ENCODE measurements around the gene ATP6V0D1.

Gene ATP6V0D1

DNA sequence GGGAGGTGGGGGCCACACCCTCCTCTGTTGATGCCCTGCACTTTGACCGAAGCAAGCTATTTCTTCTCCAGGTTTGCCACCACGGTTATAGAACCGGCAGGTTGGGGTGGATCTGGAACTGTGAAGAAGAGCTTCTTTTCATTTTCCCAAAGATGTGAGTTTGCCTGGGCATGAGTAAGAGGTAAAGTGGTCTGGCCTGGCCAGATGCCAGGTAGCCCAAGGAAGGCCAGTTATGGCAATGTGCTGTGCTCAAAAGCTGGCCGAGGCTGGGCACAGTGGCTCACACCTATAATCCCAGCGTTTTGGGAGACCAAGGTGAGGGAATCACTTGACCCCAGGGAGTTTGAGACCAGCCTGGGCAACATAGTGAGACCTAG, 18.7 kb downstream of the ATP6V0D1 start:
- Mint-ChIP-seq H3K9me3 (no peaks in the 10 kb centered on the region), H3K4me3 (no peak overlapping the region), H3K36me3 (peaks cover 23 to 30% of the 10 kb centered on the region in 2 donors), H3K27ac (peak overlapping the region; percentile 20), H3K27me3 (no peaks in the 10 kb centered on the region), H3K4me1 (peaks cover 40 to 58% of the 10 kb centered on the region in 2 donors)
- DNase-seq (no peak), ATAC-seq (replicated peaks) (no peak)

DNA sequence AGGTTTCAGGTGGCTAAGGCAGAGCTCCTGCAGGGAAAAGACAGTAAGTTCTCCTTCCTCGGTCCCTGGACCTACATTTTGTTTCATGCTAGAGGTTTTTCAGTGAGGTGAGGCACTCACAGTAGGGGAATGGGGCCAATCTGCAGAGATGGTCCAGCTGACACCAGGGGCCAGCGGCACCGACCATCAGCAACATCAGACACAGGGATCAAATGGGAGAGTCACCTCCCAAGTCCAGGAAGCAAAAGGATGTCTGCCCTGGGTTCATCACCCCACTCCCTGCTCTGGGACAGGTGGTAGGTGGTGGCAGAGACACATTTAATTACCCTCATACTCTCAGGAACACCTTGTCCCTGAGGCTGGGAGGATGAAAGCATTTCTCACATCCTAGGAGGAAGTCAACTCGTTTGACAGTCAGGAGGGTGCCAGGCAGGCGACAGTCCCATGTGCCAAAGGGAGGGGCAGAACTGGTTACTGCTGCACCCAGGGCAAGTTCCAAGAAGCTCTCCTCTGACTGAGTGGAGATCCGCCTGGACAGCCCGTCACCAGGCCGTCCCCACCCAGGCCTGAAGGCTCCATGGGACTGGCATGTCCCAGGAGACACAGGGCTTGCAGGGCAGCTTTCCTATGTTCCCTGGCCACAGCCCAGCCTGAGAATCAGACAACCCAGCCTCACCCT, 19.2 kb downstream of the ATP6V0D1 start:
- H3K36me3 Mint-ChIP-seq = peaks cover 28 to 34% of the 10 kb centered on the region in 2 donors
- no peaks in the 10 kb centered on the region for H3K9me3 Mint-ChIP-seq
- H3K27me3 Mint-ChIP-seq = no peaks in the 10 kb centered on the region
- no peak overlapping the region for H3K27ac Mint-ChIP-seq
- no peak for ATAC-seq (replicated peaks)
- H3K4me3 Mint-ChIP-seq = no peak overlapping the region
- peaks cover 41 to 58% of the 10 kb centered on the region in 2 donors for H3K4me1 Mint-ChIP-seq
- no peak for DNase-seq

DNA sequence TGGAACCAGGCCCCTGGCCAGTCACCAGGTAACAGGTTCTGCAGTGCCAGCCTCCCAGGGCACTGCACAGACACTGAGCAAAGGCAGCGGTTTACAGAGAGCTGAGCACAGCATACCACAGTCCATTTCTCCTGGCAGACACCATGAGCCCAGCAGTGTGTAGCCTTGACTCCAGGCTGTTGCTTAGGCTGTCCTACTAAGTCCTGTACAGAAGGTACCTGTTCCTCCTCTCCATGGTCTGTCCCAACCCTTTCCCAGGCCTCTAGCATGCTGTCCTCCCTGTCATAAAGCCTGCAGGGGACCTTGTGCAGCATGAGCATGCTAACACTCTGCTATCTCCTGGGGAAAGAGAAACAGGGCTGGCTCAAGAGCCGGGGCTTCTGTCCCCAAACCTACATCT, 20.0 kb downstream of the ATP6V0D1 start:
- Mint-ChIP-seq H3K27me3 (no peaks in the 10 kb centered on the region), H3K4me3 (no peak overlapping the region), H3K4me1 (peaks cover 42 to 58% of the 10 kb centered on the region in 2 donors), H3K9me3 (no peaks in the 10 kb centered on the region), H3K27ac (no peak overlapping the region), H3K36me3 (peaks cover 27 to 37% of the 10 kb centered on the region in 2 donors)
- ATAC-seq (replicated peaks) = no peak
- no peak for DNase-seq

DNA sequence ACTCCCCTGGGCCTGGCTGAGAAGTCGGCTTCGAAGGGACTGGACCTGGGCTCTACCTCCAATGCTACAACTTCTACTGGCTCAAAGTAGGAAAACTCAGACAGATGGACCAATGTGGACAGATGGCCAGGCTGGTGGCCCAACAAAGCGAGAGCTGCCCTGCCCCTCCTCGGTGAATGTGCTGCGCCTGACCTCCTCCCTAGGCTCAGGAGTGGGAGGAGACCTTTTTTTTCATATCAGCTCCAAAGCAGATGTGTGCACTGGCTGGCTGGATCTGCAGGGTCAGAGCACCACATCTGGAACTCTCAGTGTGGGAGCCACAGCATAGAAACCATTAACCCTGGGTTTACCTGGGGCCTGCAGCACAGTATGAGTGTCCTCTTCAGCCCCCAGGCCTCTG, 20.8 kb downstream of the ATP6V0D1 start:
- peaks cover 26 to 37% of the 10 kb centered on the region in 2 donors for H3K36me3 Mint-ChIP-seq
- no peaks in the 10 kb centered on the region for H3K27me3 Mint-ChIP-seq
- no peaks in the 10 kb centered on the region for H3K9me3 Mint-ChIP-seq
- ATAC-seq (replicated peaks) (no peak), DNase-seq (no peak)
- H3K27ac Mint-ChIP-seq = no peak overlapping the region
- H3K4me1 Mint-ChIP-seq = peaks cover 37 to 57% of the 10 kb centered on the region in 2 donors
- H3K4me3 Mint-ChIP-seq = no peak overlapping the region

DNA sequence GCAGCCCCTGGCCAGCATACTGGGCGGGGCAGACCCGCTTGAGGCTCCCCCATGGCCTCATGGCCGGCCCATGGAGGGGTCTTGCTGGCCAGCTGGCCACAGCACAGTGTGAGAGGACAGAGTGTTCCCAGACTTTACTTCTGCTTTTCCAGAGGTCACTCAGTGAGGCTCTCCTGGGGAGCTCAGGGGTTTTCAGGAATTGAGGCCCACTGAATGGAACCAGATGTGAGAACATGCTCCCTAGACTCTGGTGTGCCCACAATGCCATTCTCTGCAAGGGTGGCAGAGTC, 21.2 kb downstream of the ATP6V0D1 start:
- Mint-ChIP-seq H3K27me3 (no peaks in the 10 kb centered on the region), H3K4me3 (no peak overlapping the region), H3K4me1 (peaks cover 37 to 56% of the 10 kb centered on the region in 2 donors), H3K9me3 (no peaks in the 10 kb centered on the region), H3K27ac (no peak overlapping the region), H3K36me3 (peaks cover 30 to 38% of the 10 kb centered on the region in 2 donors)
- no peak for DNase-seq
- no peak for ATAC-seq (replicated peaks)

DNA sequence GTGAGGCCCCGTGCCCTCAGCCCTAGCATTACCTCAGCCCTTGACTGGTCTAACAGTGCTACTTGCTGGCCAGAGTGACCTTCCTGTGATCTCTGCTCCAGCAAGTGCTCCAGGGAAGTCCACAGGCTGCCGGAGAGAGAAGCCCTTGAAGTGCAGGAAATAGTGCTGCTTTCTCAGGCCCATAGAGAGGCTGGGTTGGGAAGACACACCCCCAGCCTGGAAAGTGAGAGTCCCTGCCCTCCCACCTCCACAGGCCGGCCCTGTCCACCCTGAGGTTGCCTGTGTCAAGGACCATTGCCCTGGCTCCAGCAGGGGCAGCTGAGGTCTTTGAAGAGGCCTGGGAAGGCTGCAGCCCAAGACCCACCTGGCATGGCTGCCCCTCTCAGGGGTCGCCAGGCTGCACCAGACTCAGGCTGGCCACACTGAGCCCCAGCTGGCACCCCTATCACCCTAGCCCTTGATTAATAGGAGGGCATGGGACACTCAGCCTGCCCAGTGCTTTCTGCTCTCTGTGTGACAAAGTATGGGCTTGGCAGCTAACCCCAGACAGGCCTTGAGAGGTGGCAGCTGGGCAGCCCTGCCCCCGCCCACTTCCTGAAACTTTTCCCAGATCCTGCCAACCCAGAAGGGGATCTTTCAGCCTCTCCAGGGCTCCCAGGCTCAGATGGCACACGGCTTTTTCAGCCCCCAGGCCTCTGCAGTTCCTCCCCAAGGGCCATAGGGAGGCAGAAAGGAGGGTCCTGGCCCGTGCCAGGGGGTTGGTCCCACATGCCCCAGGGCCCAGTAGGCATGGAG, 21.7 kb downstream of the ATP6V0D1 start:
- no peaks in the 10 kb centered on the region for H3K27me3 Mint-ChIP-seq
- H3K27ac Mint-ChIP-seq = peak overlapping the region; percentile 34
- ATAC-seq (replicated peaks) = no peak
- H3K4me1 Mint-ChIP-seq = peaks cover 34 to 53% of the 10 kb centered on the region in 2 donors
- H3K9me3 Mint-ChIP-seq = no peaks in the 10 kb centered on the region
- no peak for DNase-seq
- H3K4me3 Mint-ChIP-seq = no peak overlapping the region
- peaks cover 32 to 41% of the 10 kb centered on the region in 2 donors for H3K36me3 Mint-ChIP-seq

DNA sequence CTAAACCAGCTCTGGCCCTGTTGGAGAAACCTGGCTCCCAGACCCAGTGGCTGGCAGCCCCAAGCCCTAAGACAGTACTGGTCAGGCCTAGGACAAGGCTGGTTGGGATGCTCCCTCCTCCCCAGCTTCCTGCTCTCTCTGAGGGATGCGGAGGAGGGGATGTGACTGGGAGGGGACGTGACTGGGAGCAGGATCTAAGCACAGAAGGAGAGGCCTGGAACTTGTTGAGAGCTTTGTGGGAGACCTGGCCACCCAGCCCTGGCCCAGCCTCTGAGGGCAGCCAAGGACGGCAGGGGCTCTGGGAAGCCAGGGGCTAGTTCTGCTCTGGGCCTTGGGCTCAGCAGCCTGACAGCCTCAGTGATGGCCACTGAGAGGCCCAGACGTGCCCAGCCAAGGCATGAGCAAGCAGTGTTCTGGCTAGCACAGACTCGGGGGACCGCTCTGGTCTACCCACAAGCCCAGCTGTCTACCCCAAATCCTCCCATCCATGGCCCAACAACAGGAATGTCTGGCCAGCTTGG, 22.8 kb downstream of the ATP6V0D1 start:
- H3K4me1 Mint-ChIP-seq = peaks cover 37 to 56% of the 10 kb centered on the region in 2 donors

DNA sequence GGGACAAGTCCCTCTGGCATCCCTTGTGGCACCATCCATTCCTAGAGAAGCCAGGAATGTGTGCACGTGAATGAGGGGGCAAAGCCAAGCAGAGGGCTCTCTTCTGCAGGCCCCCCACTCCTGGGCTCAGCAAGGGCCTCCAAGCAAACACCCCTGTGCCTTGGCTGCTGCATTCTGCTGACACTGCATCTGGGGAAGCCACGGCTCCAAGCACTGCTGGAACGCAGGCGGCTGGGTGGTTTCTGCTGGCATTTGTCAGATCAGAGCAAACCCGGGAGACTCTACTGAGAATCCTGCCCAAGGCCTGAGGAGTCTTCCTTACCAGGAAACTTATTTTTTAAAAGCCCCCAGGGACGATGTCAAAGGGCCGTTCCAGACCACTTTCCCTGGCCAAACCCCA, 23.3 kb downstream of the ATP6V0D1 start:
- peak overlapping the region; percentile 82 for H3K27ac Mint-ChIP-seq
- no peak for ATAC-seq (replicated peaks)
- peaks cover 41 to 42% of the 10 kb centered on the region in 2 donors for H3K36me3 Mint-ChIP-seq
- peaks cover 38 to 56% of the 10 kb centered on the region in 2 donors for H3K4me1 Mint-ChIP-seq
- no peaks in the 10 kb centered on the region for H3K27me3 Mint-ChIP-seq
- no peak overlapping the region for H3K4me3 Mint-ChIP-seq
- no peak for DNase-seq
- H3K9me3 Mint-ChIP-seq = no peaks in the 10 kb centered on the region

More for the DNA sequence above, 22.8 kb downstream of the ATP6V0D1 start:
- Mint-ChIP-seq H3K9me3 (no peaks in the 10 kb centered on the region), H3K27me3 (no peaks in the 10 kb centered on the region), H3K36me3 (peaks cover 38 to 43% of the 10 kb centered on the region in 2 donors), H3K4me3 (no peak overlapping the region), H3K27ac (peak overlapping the region; percentile 34)
- ATAC-seq (replicated peaks) = no peak
- DNase-seq = no peak

DNA sequence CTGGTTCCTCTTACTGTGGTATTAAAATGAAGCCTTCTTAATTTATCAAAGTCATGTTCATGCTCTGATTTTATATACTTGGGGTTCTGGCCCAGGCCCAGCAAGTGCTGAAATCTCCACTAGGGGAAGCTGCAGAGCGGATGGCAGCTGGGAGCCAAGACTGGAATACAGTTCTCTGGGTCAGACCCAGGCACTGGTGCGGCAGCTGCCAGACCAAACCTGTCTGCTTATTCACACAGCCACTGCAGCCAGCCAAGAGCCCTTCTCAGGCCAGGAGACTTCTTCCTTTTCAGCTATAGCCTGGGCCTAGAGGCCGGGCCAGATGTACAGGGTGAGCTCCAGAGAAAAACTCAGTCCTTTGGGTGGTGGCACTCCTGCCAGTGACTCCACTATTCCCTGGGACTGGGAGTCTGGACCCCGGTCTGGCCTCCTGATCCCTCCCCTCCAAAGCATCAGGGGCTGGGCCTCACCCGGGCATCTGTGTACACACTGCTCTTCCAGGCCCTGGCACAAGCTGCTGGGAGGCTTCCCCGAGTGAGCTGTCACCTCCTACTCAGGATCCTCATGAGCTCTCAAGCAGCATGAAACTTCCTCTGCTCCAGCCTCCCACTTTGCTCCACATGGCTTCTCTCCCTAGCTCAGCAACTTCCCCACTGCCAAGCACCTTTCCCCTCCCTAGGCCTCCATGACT, 24.4 kb downstream of the ATP6V0D1 start:
- peak overlapping the region; percentile 82 for H3K27ac Mint-ChIP-seq

DNA sequence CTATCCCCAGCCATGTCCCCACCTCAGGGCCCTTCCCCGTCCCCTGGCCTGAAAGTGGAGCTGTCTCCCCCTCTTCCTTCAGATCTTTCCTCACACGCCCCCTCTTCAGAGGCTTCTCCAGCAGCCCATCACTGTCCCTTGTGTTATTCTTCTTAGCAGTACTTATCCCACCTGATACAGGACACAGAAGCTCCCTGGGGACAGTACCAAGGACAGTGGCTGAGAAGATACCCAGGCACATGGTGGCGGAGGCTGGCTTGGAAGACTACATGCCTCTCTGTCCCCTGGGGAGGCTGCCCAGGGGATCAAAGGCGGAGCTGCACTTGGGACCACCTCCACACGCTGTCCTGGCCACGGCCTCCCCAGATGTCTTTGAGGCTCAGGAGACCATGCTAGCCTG, 26.1 kb downstream of the ATP6V0D1 start:
- H3K27ac Mint-ChIP-seq = peak overlapping the region; percentile 67
- no peaks in the 10 kb centered on the region for H3K27me3 Mint-ChIP-seq
- H3K4me1 Mint-ChIP-seq = peaks cover 38 to 50% of the 10 kb centered on the region in 2 donors
- no peak for DNase-seq
- no peak overlapping the region for H3K4me3 Mint-ChIP-seq
- no peaks in the 10 kb centered on the region for H3K9me3 Mint-ChIP-seq
- H3K36me3 Mint-ChIP-seq = peaks cover 47 to 56% of the 10 kb centered on the region in 2 donors
- ATAC-seq (replicated peaks) = no peak

More for the DNA sequence above, 24.4 kb downstream of the ATP6V0D1 start:
- Mint-ChIP-seq H3K4me1 (peaks cover 38 to 50% of the 10 kb centered on the region in 2 donors), H3K36me3 (peaks cover 40 to 44% of the 10 kb centered on the region in 2 donors), H3K9me3 (no peaks in the 10 kb centered on the region), H3K4me3 (no peak overlapping the region), H3K27me3 (no peaks in the 10 kb centered on the region)
- ATAC-seq (replicated peaks) = peak in 1 of 2 donors; percentile 29
- no peak for DNase-seq

DNA sequence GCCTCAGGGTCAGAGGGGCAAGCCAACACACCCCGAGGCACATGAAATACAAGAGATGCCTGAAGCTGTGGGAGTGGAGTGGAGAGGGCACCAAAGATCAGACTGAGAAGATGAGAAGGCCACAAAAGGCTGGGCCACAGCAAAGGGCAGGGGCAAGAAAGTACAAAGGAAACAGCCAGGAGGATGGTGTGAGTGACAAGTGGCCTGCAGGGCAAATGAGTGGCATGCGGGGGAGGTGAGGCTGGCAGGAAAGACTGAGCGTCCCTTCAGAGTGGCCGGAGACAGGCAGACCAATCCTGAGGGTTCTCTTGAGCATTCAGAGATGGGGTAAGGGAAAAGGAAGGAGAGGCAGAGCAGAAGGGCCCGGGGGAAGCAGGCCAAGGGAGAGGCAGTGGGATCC, 26.9 kb downstream of the ATP6V0D1 start:
- DNase-seq (no peak), ATAC-seq (replicated peaks) (no peak)
- H3K4me1 Mint-ChIP-seq = peaks cover 46 to 50% of the 10 kb centered on the region in 2 donors
- no peaks in the 10 kb centered on the region for H3K9me3 Mint-ChIP-seq
- no peaks in the 10 kb centered on the region for H3K27me3 Mint-ChIP-seq
- H3K4me3 Mint-ChIP-seq = no peak overlapping the region
- H3K27ac Mint-ChIP-seq = peak overlapping the region; percentile 27
- peaks cover 53 to 63% of the 10 kb centered on the region in 2 donors for H3K36me3 Mint-ChIP-seq

DNA sequence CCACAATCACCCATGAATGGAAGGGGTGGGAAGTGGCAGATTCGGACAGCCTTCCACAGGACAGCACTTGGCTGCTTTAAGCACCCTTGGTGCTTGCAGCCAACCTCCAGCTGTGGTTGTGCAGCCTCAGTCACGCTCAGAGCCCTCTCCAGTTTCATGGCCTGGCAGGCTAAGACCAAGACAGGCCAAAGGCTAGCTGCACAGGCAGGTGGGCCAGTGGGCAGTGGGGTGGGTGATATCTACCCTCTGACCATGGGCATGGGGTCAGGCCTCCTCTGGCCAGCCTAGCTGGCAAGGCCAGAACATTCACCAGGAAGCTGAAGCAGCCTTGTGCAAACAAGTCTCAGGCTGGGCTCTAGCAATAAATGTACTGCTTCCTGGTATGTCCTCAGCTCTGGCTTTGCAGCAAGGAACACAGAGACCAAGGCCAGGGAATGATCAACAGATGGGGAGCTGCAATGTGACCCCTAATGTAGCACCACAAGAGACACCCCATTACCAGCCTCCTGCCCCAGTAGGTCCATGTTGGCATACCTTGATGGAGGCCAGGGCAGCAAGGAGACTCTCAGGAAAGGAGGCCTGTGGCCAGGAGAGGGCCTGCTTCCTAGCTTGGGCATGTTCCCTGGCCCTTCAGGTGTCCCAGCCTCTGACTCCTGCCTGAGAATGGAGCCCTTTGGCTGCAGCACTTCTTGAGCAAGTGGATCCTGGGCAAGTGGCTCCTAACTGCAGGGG, 29.1 kb downstream of the ATP6V0D1 start:
- H3K4me3 Mint-ChIP-seq = no peak overlapping the region
- no peak overlapping the region for H3K27ac Mint-ChIP-seq
- H3K9me3 Mint-ChIP-seq = no peaks in the 10 kb centered on the region
- H3K4me1 Mint-ChIP-seq = peaks cover 36 to 52% of the 10 kb centered on the region in 2 donors
- H3K36me3 Mint-ChIP-seq = peaks cover 63 to 65% of the 10 kb centered on the region in 2 donors
- no peak for ATAC-seq (replicated peaks)
- DNase-seq = no peak
- no peaks in the 10 kb centered on the region for H3K27me3 Mint-ChIP-seq

DNA sequence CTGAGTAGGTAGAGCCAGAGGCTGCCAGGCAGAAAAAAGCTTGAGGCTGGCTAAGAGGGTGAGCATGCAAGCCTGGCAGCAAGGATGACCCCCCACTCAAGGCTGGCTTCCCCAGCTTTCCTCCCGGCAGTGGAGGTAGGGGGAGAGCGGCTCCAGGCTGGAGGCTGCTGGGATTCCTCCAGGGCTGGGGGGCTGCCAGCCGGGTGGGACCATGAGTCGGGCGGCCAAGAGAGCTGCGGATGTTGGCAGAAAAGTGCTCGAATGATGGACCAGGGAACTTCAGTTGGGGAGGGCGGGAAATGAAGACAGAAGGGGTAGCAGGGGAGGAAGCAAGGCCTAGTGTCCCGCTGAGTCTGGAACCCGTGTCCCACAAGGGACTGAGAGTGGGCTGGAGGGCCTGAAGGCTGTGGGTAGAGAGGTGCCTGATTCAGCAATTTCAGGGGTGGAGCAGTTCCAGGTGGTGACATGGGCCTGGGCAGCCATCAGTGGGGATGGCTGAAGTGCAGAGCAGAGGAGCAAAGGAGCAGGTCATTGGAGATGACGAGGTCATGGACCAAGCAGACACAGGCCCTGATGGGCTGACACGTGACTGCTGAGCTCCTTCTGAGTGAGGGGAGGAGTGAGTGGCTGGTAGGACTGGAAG, 29.8 kb downstream of the ATP6V0D1 start:
- no peaks in the 10 kb centered on the region for H3K9me3 Mint-ChIP-seq
- ATAC-seq (replicated peaks) (no peak), DNase-seq (no peak)
- no peak overlapping the region for H3K4me3 Mint-ChIP-seq
- H3K36me3 Mint-ChIP-seq = peaks cover 65 to 69% of the 10 kb centered on the region in 2 donors
- H3K4me1 Mint-ChIP-seq = peaks cover 33 to 52% of the 10 kb centered on the region in 2 donors
- H3K27ac Mint-ChIP-seq = no peak overlapping the region
- H3K27me3 Mint-ChIP-seq = no peaks in the 10 kb centered on the region
